ENCODE results near the gene PBRM1. TPM values are rescaled to one million over a fixed set of nuclear protein-coding genes. Genes with fewer than 3 reads are reported as not detected.
A peak's percentile ranks its signal among the peaks of the same experiment; 100 is the strongest.
"Not testable (repeated sequence)": the region's sequence is repeated elsewhere in the genome, so short reads cannot be mapped to it uniquely, and the experiment has no call there.

The PBRM1 gene
- total RNA-seq, 1 donor from 2014 or later = 83.4 TPM

DNA sequence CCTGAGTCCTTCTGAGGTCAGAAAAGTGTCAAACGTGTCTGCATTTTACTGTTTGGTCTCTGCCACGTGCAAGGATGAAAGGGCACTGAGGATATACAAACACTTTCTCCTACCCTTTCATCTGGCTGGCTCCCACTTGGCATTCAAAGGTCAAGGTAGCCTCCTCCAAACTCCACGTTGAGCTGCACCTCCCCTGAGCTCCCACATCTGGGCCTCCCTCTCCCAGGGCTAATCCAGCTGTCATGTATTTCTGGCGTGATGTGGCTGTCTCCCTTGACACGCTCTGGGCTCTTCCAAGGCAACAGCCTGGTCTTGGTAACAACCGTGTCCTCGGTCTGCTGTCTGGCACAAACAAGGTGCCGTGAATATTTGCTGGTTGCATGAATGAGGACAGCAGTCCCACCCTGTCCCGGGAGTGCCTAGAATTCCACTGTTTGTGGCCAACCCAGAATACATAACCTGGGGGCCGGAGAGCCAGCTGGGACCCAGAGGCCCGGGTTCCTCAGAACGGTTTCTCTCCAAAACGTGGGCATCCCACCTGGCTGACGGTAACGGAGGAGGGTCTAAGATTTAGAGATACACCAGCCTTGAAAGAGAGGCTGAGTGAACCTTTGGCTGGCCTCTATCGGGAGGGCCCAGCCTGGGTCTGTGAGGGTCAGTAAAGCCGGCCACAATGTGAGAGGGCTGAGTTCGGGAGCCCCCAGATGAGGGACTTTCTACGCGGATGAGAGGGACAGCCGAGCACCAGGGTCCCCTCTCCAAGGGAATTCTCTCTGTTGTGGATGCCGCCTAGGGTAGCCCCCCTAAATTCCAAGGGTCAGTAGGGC, 19.1 kb upstream of the PBRM1 start:
- DNase-seq = peak; percentile 36

GRCh38 chr3:52703341-52703740, 17.6 kb upstream of the PBRM1 start:
- DNase-seq = no peak

GRCh38 chr3:52697632-52697965, 11.9 kb upstream of the PBRM1 start:
- no peak for DNase-seq

GRCh38 chr3:52696830-52697631, 11.3 kb upstream of the PBRM1 start:
- no peak for DNase-seq

GRCh38 chr3:52695798-52696671, 10.3 kb upstream of the PBRM1 start:
- DNase-seq = no peak

- DNase-seq = no peak
Observed at GRCh38 chr3:52694528-52695189, 8.9 kb upstream of the PBRM1 start.

GRCh38 chr3:52693071-52693470, 7.4 kb upstream of the PBRM1 start:
- DNase-seq = no peak

DNA sequence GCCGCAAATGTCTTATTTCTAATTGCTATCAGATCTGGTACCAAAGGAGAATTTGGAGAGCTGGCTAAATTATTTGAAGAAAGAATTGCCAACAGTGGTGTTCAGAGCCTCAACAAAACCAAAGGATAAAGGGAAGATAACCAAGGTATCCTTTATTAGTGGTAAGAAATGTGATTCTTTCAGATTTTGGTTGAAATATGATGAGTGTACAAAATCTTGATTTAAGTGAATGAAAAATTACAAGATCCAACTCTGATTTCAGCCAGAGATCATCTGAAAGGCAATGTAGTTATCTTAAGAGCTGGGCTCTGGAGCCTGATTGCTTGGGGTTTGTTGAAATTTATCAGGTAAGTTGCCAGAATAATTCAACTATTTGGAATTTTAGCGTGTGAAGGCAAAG, 4.8 kb upstream of the PBRM1 start:
- no peak for DNase-seq

DNA sequence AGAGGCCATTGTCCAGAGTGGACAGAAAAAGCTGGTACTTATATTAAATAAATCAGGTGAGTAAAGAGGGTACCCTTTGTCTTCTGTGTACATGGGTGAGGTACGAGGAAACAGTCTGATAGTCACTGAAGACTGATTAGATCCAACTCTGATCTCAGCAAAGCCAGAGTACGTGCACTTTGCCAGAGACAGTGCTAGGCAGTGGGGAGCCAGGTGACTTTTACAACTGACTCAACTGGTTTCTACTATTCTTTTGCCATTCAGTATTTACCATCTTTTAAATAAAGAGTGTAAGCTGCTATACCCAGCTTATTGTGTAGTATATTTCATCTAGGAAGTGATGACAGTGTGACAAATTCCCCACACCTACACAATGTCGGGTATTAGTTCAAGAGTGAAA, 3.4 kb upstream of the PBRM1 start:
- DNase-seq = no peak

GRCh38 chr3:52688266-52688665, 2.6 kb upstream of the PBRM1 start:
- DNase-seq = no peak

GRCh38 chr3:52685285-52685708, 416 bp downstream of the PBRM1 start:
- peak; percentile 39 for DNase-seq

DNA sequence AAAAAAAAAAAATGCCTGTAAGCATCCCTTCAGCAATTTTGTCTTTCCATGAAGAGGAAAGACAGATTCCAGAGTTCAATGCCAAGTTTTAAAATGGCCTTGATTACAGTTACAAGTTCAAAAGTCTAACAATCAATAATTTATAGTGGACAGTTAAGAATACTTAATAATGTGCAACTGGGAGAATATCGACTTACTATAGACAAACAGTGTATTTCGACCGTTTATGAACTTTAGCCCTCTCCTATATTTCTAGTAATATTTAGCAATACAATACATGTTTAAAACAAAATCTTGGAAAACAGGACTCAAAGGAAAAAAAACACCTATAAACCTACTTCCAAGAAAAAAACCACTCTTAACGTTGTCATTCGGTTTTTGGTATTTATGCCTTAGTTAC, 1.5 kb downstream of the PBRM1 start:
- no peak for DNase-seq

DNA sequence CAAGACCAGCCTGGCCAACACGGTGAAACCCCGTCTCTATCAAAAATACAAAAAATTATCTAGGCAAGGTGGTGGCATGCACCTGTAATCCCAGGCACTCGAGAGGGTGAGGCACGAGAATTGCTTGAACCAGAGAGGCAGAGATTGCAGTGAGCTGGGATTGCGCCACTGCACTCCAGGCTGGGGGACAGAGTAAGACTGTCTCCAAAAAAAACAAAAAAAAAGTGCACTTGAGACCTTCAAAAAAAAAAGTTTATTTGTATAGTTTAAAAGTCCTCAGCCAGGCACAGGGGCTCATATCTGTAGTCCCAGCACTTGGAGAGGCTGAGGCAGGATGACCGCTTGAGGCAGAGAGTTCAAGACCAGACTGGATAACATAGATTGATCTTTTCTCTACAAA, 2.1 kb downstream of the PBRM1 start:
- DNase-seq = no peak

- DNase-seq = no peak
Observed at GRCh38 chr3:52682016-52682415, 3.7 kb downstream of the PBRM1 start.

DNA sequence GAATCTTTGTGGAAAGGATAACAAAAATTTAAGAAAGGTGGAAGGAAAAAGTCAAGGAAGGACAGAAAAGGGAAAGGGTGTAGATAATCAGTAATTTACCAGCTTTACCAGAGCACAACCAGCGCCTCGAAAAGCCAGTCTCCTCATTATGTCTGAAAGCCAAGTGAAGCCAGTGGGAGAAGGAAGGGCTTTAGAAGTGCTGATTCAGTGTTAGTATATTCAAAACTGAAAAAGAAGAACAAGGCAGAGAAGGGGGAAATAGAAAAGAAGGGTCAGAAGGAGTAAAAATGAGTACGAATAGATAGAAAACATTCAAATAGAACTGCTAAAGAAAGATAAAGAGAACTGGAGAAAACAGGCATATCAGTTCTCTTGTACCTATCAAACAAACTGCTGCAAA, 4.1 kb downstream of the PBRM1 start:
- no peak for DNase-seq

DNA sequence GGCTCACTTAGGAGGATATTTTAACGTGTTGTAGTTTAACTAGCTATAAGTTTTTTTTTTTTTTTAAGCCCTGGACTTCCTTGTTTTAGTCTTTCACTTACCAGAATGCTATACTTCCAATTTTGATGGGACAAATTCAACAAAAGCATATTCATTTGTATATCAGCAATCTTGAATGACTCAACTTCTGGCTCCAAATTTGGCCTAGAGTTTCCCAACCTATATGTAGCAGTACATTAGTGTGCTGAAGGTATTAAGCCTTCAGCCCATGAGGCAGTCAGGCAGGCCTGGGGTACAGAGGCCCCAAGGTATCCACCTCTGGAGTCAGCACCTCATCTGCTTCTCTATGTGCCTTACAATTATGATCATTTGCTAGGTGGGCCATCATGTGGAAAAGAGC, 5.9 kb downstream of the PBRM1 start:
- DNase-seq = no peak

GRCh38 chr3:52679199-52679538, 6.5 kb downstream of the PBRM1 start:
- DNase-seq = no peak

DNA sequence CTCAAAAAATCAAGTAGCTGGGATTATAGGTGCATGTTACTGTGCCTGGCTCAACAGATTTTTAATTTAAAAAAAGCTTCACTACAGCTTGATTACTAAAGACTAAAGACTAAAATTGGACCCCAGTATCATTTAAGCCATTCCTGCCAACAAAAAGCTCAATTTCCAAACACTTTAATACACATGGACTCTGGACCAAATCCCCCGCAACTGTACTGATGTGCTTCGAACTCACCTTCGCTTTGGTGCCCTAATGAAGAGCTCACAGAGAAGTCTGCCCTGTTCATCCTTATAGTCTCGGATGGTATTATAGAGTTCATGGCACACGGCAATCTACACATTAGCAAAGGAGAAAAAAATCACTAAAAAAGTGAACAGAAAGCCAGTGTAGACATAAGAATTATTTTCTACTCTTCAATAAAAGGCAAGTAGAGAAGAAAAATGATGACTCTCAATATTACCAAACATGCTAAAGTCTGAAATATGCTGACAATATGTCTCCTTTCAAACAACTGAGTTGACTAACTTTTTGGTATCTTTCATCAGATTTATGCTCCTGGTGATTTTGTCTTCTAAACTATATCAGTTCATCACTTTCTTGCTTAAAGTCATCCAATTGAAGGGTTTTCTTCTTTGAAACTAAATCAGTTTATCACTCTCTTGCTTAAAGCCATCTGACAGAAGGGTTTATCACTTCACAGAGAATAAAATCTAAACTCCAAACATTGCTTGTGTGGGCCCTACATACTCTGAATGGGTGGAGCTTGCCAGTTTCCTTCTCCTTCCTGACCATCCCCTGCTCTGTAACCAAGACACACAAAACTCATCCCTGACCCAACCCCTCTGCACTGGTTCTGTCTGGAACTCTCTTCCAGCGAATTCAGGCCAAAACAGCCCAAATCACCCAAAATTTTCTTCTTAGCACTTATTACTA, 7.2 kb downstream of the PBRM1 start:
- DNase-seq = no peak

DNA sequence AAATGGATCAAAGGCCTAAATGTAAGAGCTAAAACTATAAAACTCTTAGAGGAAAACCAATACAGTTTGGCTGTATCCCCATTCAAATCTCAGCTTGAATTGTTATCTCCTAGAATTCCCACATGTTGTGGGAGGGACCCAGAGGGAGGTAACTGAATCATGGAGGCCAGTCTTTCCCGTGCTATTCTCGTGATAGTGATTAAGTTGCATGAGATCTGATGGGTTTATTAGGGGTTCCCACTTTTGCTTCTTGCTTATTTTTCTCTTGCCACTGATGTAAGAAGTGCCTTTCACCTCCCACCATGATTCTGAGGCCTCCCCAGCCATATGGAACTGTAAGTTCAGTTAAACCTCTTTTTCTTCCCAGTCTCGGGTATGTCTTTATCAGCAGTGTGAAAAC, 9.5 kb downstream of the PBRM1 start:
- DNase-seq = not testable (repeated sequence)

DNA sequence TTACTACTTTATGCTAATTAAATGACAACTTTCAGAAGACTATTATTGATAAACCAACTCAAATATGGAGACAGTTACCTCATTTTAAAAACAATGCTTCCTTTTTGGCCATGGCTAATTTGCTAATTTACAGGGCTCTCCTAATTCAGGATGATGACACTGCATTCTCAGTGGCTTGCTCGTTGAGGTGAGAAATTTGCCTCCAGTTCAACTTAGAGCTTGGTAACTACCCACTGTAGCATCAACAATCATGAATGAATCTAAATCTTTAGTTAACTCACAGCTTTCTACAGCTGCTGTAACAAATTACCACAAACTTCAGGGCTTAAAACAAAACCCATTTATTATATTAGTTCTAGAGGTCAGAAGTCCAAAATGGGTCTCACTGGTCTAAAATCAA, 14.0 kb downstream of the PBRM1 start:
- no peak for DNase-seq

Data from skin of body (tissue), 2 donors.